Loucy (cell line): ENCODE results near the gene TTC21B.

Experiments
- H2AFZ ChIP-seq: fragments of 200-600 bp; sonication (generic); 2 replicates; pipeline ENCODE4 v1.6.0; 2016; ENCODE audit warnings: antibody characterized with exemption, mild to moderate bottlenecking, low read length, moderate library complexity
- H3F3A ChIP-seq: fragments of 200-600 bp; 2 replicates; pipeline ENCODE4 v1.6.0; 2016; ENCODE audit warnings: antibody characterized with exemption, low read depth, mild to moderate bottlenecking
- H3K27me3 ChIP-seq: fragments of 200-600 bp; sonication (generic); 2 replicates; pipeline ENCODE4 v1.6.1; 2014; ENCODE audit warnings: low read length, mild to moderate bottlenecking; ENCODE audit not compliant: insufficient read depth, poor library complexity, severe bottlenecking
- H3K36me3 ChIP-seq: fragments of 200-600 bp; sonication (generic); 2 replicates; pipeline ENCODE4 v1.6.1; 2016; ENCODE audit warnings: low read length; ENCODE audit not compliant: insufficient read depth
- H3K4me1 ChIP-seq: fragments of 200-600 bp; sonication (generic); 2 replicates; pipeline ENCODE4 v1.5.1; 2014; ENCODE audit warnings: low read length, mild to moderate bottlenecking; ENCODE audit not compliant: insufficient read depth, poor library complexity, severe bottlenecking
- H3K4me2 ChIP-seq: fragments of 200-600 bp; sonication (generic); 2 replicates; pipeline ENCODE4 v1.6.0; 2014; ENCODE audit warnings: antibody characterized with exemption, low read length, low read depth, mild to moderate bottlenecking; ENCODE audit not compliant: poor library complexity, severe bottlenecking
- H3K4me3 ChIP-seq: fragments of 200-600 bp; sonication (generic); 2 replicates; pipeline ENCODE4 v1.5.1; 2014; ENCODE audit warnings: low read length, mild to moderate bottlenecking, mixed read lengths; ENCODE audit not compliant: poor library complexity, severe bottlenecking
- H3K79me2 ChIP-seq: fragments of 200-600 bp; sonication (generic); 2 replicates; pipeline ENCODE4 v1.6.1; 2014; ENCODE audit warnings: low read length; ENCODE audit not compliant: insufficient read depth
- H3K9ac ChIP-seq: fragments of 200-600 bp; sonication (generic); 2 replicates; pipeline ENCODE4 v1.6.0; 2014; ENCODE audit warnings: mild to moderate bottlenecking, low read depth, low read length, moderate library complexity; ENCODE audit not compliant: poor library complexity, severe bottlenecking
- H3K9me2 ChIP-seq: fragments of 200-600 bp; sonication (generic); replicated peaks from 2 replicates; pipeline ENCODE4 v1.6.1; 2016; ENCODE audit warnings: low read depth, low read length, mixed read lengths
- H3K9me3 ChIP-seq: fragments of 200-600 bp; sonication (generic); 2 replicates; pipeline ENCODE4 v1.6.1; 2014; ENCODE audit warnings: mild to moderate bottlenecking, antibody characterized with exemption, low read length, low read depth; ENCODE audit not compliant: insufficient read depth
- H4K20me1 ChIP-seq: fragments of 200-600 bp; sonication (generic); 2 replicates; pipeline ENCODE4 v1.6.0; 2014; ENCODE audit warnings: antibody characterized with exemption, low read length, mild to moderate bottlenecking; ENCODE audit not compliant: insufficient read depth, poor library complexity, severe bottlenecking
- CTCF ChIP-seq: fragments of 200-600 bp; sonication (generic); conservative IDR thresholded peaks from 2 replicates; pipeline ENCODE4 v1.5.1; 2014; ENCODE audit warnings: mild to moderate bottlenecking, antibody characterized with exemption, low read length
- EZH2phosphoT487 ChIP-seq: fragments of 200-600 bp; IDR thresholded peaks from 2 replicates; pipeline ENCODE4 v1.6.1; 2018; ENCODE audit warnings: antibody characterized with exemption, mild to moderate bottlenecking, moderate library complexity, borderline replicate concordance

The TTC21B gene

GRCh38 chr2:165876712-165877111 lies 76.9 kb downstream of the TTC21B start:
- no peak overlapping the region for H3K4me3 ChIP-seq
- no peaks in the 10 kb centered on the region for H3K27me3 ChIP-seq
- H3K9me3 ChIP-seq: no peaks in the 10 kb centered on the region
- H3K9me2 ChIP-seq: no peaks in the 10 kb centered on the region
- H3K79me2 ChIP-seq: no peaks in the 10 kb centered on the region
- TF ChIP-seq CTCF (no peak), EZH2phosphoT487 (no peak)
- peaks cover 4% of the 10 kb centered on the region for H3K4me1 ChIP-seq
- no peak overlapping the region for H3K4me2 ChIP-seq
- H4K20me1 ChIP-seq: no peaks in the 10 kb centered on the region
- peaks cover 36% of the 10 kb centered on the region for H3K36me3 ChIP-seq
- no peaks in the 10 kb centered on the region; the same call in 1 of the 2 replicates for H3F3A ChIP-seq
- no peak overlapping the region for H2AFZ ChIP-seq
- no peak overlapping the region for H3K9ac ChIP-seq

- no peaks in the 10 kb centered on the region for H3K27me3 ChIP-seq
- H3K79me2 ChIP-seq: no peaks in the 10 kb centered on the region
- H3K36me3 ChIP-seq: peaks cover 33% of the 10 kb centered on the region
- peaks cover 4% of the 10 kb centered on the region for H3K4me1 ChIP-seq
- TF ChIP-seq EZH2phosphoT487: no peak
- no peak for TF ChIP-seq CTCF
- no peaks in the 10 kb centered on the region for H4K20me1 ChIP-seq
- H3F3A ChIP-seq: no peaks in the 10 kb centered on the region; the same call in 1 of the 2 replicates
- H3K9me3 ChIP-seq: no peaks in the 10 kb centered on the region
- no peak overlapping the region for H2AFZ ChIP-seq
- no peak overlapping the region for H3K4me3 ChIP-seq
- no peak overlapping the region for H3K9ac ChIP-seq
- no peak overlapping the region for H3K4me2 ChIP-seq
- no peaks in the 10 kb centered on the region for H3K9me2 ChIP-seq
Measured at GRCh38 chr2:165876269-165876668, 77.3 kb downstream of the TTC21B start.

- no peaks in the 10 kb centered on the region for H4K20me1 ChIP-seq
- H3F3A ChIP-seq: no peaks in the 10 kb centered on the region; the same call in 1 of the 2 replicates
- H2AFZ ChIP-seq: no peak overlapping the region
- no peaks in the 10 kb centered on the region for H3K9me3 ChIP-seq
- peaks cover 19% of the 10 kb centered on the region for H3K36me3 ChIP-seq
- H3K4me2 ChIP-seq: no peak overlapping the region
- H3K79me2 ChIP-seq: no peaks in the 10 kb centered on the region
- H3K4me1 ChIP-seq: peaks cover 4% of the 10 kb centered on the region
- no peaks in the 10 kb centered on the region for H3K27me3 ChIP-seq
- no peak for TF ChIP-seq EZH2phosphoT487
- TF ChIP-seq CTCF: peak; percentile 78
- no peaks in the 10 kb centered on the region for H3K9me2 ChIP-seq
- H3K9ac ChIP-seq: no peak overlapping the region
- no peak overlapping the region for H3K4me3 ChIP-seq
Measured at GRCh38 chr2:165874445-165875039, 79.0 kb downstream of the TTC21B start.
